Uterus (tissue), 4 donors: Measurements from ENCODE around the gene FCHSD2. TPM values are rescaled to one million over a fixed set of nuclear protein-coding genes. Genes with fewer than 3 reads are reported as not detected.

ENCODE experiments used
- DNase-seq, 2 donors: peaks; one replicate each; pipeline ENCODE4 v3.0.0-alpha.2; 2019 to 2020
- H3K27ac ChIP-seq, 2 donors: fragments of 200-600 bp; sonication (generic); 1 replicate in 1 of 2; 2 replicates in 1 of 2; pipeline ENCODE4 v1.5.1; 2016 to 2018
- H3K27me3 ChIP-seq, 2 donors: fragments of 200-600 bp; sonication (generic); one replicate each; pipeline ENCODE4 v1.5.1; 2018 to 2019; ENCODE audit warnings: control low read depth in 1 of 2
- H3K36me3 ChIP-seq, 2 donors: fragments of 200-600 bp; sonication (generic); one replicate each; pipeline ENCODE4 v1.5.1; 2019; ENCODE audit warnings: control low read depth in 1 of 2
- H3K4me1 ChIP-seq, 2 donors: fragments of 200-600 bp; sonication (generic); one replicate each; pipeline ENCODE4 v1.5.1; 2018 to 2019; ENCODE audit warnings: control low read depth in 1 of 2
- H3K4me3 ChIP-seq, 2 donors: fragments of 200-600 bp; sonication (generic); 1 replicate in 1 of 2; 2 replicates in 1 of 2; pipeline ENCODE4 v1.5.1; 2018 to 2019; ENCODE audit warnings: mild to moderate bottlenecking in 1 of 2
- H3K9me3 ChIP-seq, 2 donors: fragments of 200-600 bp; sonication (generic); one replicate each; pipeline ENCODE4 v1.5.1; 2019; ENCODE audit warnings: control low read depth in 1 of 2
- CTCF ChIP-seq, 4 experiments: fragments of 200-600 bp in 2 of 4; fragments of 450-650 bp in 2 of 4; sonication (generic) in 2 of 4; IDR thresholded peaks; one replicate each; pipeline ENCODE4 v1.5.1; 2016 to 2019; ENCODE audit warnings: antibody characterized with exemption in 4 of 4, mild to moderate bottlenecking in 2 of 4, moderate library complexity in 1 of 4
- POLR2A ChIP-seq, 2 donors: fragments of 450-650 bp; IDR thresholded peaks; one replicate each; pipeline ENCODE4 v1.6.1; 2016; ENCODE audit warnings: antibody characterized with exemption in 2 of 2, mild to moderate bottlenecking in 1 of 2, moderate library complexity in 1 of 2
- intact Hi-C: fragments of 100-400 bp; cut with DNase I; formaldehyde crosslinking; loops from one replicate; pipeline ENCODE4 v1.15.1; 2023; ENCODE audit warnings: low total_unique reads
- total RNA-seq, 4 donors: library from RNA; depleted of rRNA in 3 of 4; stranded (reverse); fragments of >200 nt in 3 of 4; gene quantifications; one replicate each; pipeline versions ENCODE4 v1.1.0 to v1.2.4, GENCODE V29; 2014 to 2023
- donor health status: DM: yes; HTN: yes; CAD: no.

Gene FCHSD2
- total RNA-seq, 4 donors from 2014 or later: 13.6 to 73.9 (median 27.7) TPM

GRCh38 chr11:73024639-73025038, 117.5 kb downstream of the FCHSD2 start:
- H3K27me3 ChIP-seq: no peaks in the 10 kb centered on the region

GRCh38 chr11:73019996-73020395, 122.1 kb downstream of the FCHSD2 start:
- intact Hi-C loops: no loop called here
- DNase-seq: no peak
- H3K27me3 ChIP-seq: no peaks in the 10 kb centered on the region
- no peak overlapping the region for H3K27ac ChIP-seq
- H3K36me3 ChIP-seq: no peaks in the 10 kb centered on the region
- peaks cover 0 to 17% of the 10 kb centered on the region in 2 donors for H3K9me3 ChIP-seq
- no peaks in the 10 kb centered on the region for H3K4me1 ChIP-seq
- TF ChIP-seq CTCF (IDR thresholded peaks at IDR 0.05): no peak
- no peak for TF ChIP-seq POLR2A (IDR thresholded peaks at IDR 0.05)
- H3K4me3 ChIP-seq: no peak overlapping the region

More at GRCh38 chr11:73024639-73025038, 117.5 kb downstream of the FCHSD2 start:
- Histone ChIP-seq H3K36me3 (no peaks in the 10 kb centered on the region), H3K4me1 (no peaks in the 10 kb centered on the region), H3K27ac (no peak overlapping the region), H3K9me3 (peaks cover 0 to 23% of the 10 kb centered on the region in 2 donors), H3K4me3 (no peak overlapping the region)
- DNase-seq: no peak
- TF ChIP-seq POLR2A (IDR thresholded peaks at IDR 0.05) (no peak), CTCF (IDR thresholded peaks at IDR 0.05) (no peak)
- intact Hi-C loops: no loop called here

- H3K27me3 ChIP-seq: no peaks in the 10 kb centered on the region
- H3K9me3 ChIP-seq: peaks cover 0 to 13% of the 10 kb centered on the region in 2 donors
- no peaks in the 10 kb centered on the region for H3K4me1 ChIP-seq
- no peaks in the 10 kb centered on the region for H3K36me3 ChIP-seq
- H3K27ac ChIP-seq: no peak overlapping the region
- intact Hi-C loops: no loop called here
- no peak overlapping the region for H3K4me3 ChIP-seq
- TF ChIP-seq POLR2A (IDR thresholded peaks at IDR 0.05): no peak
- TF ChIP-seq CTCF (IDR thresholded peaks at IDR 0.05): no peak
- DNase-seq: no peak
These were observed 122.7 kb downstream of the FCHSD2 start for GRCh38 chr11:73019449-73019848.

DNA sequence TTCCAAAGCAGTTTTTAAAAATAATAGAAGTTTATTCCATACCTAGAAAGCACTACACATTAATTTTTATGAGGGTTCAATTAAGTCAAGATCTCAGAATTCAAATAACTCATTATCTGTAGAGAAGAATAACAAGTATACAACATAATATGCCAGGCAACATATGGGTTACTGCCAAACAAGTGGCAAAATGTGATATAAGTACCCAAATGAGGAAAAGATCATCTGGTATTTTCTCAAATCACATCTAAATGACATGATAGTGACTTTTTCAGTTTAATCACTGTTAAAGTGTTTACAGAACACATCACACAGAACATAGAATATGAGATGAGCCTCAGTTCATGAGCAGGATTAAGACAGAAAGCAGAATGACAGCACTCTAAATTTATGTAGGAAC, 123.3 kb downstream of the FCHSD2 start:
- H3K27ac ChIP-seq: no peak overlapping the region
- H3K27me3 ChIP-seq: no peaks in the 10 kb centered on the region
- H3K9me3 ChIP-seq: peaks cover 0 to 7% of the 10 kb centered on the region in 2 donors
- intact Hi-C loops: no loop called here
- H3K36me3 ChIP-seq: no peaks in the 10 kb centered on the region
- DNase-seq: no peak
- H3K4me1 ChIP-seq: no peaks in the 10 kb centered on the region
- no peak for TF ChIP-seq POLR2A (IDR thresholded peaks at IDR 0.05)
- no peak for TF ChIP-seq CTCF (IDR thresholded peaks at IDR 0.05)
- H3K4me3 ChIP-seq: no peak overlapping the region

DNA sequence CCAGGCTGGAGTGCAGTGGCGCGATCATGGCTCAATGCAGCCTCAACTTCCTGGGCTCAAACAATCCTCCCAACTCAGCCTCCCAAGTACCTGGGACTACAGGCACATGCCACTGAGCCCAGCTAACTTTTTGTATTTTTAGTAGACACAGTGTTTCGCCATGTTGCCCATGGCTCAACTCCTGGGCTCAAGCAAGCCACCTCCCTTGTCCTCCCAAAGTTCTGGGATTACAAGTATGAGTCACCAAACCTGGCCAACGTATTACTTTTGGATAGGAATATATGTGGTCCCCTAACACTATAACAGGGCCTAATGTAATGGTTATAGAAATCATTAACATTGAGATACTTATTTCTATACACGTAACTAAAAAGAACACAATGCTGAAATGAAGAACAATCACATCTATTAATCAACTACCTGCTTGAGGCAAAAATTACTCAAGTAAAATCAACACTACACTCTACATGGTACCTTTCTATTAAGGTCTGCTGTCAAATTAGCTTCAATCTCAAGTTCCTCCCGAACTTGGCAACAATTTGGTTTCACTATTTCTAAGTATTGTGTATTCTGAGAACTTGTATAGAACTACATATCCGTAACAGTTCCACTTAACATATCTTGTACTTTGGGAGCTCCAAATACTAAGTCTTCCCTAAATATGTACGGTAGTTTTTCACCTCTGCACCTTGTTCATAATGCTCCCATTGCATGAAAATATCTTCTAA, 124.9 kb downstream of the FCHSD2 start:
- DNase-seq: no peak
- H3K27me3 ChIP-seq: no peaks in the 10 kb centered on the region
- H3K4me1 ChIP-seq: no peaks in the 10 kb centered on the region
- intact Hi-C loops: no loop called here
- no peak overlapping the region for H3K4me3 ChIP-seq
- H3K9me3 ChIP-seq: no peaks in the 10 kb centered on the region
- H3K36me3 ChIP-seq: no peaks in the 10 kb centered on the region
- no peak overlapping the region for H3K27ac ChIP-seq
- TF ChIP-seq CTCF (IDR thresholded peaks at IDR 0.05) (no peak), POLR2A (IDR thresholded peaks at IDR 0.05) (no peak)
